ENCODE measurements around the gene SMCO4. TPM values are rescaled to one million over a fixed set of nuclear protein-coding genes. Genes with fewer than 3 reads are reported as not detected.

The SMCO4 gene
- total RNA-seq, 1 experiment from 2014 or later, result 8.5 TPM

GRCh38 chr11:93513772-93514171 lies 29.4 kb downstream of the SMCO4 start:
- no peak for TF ChIP-seq CTCF (IDR thresholded peaks at IDR 0.05; ENCODE audit: unreplicated experiment)
- POLR2A ChIA-PET, result interaction anchor here (0.6 kb wide), 1 partner anchor 1082 kb away, joined by 3 read pairs; no protein-coding TSS in a partner anchor

DNA sequence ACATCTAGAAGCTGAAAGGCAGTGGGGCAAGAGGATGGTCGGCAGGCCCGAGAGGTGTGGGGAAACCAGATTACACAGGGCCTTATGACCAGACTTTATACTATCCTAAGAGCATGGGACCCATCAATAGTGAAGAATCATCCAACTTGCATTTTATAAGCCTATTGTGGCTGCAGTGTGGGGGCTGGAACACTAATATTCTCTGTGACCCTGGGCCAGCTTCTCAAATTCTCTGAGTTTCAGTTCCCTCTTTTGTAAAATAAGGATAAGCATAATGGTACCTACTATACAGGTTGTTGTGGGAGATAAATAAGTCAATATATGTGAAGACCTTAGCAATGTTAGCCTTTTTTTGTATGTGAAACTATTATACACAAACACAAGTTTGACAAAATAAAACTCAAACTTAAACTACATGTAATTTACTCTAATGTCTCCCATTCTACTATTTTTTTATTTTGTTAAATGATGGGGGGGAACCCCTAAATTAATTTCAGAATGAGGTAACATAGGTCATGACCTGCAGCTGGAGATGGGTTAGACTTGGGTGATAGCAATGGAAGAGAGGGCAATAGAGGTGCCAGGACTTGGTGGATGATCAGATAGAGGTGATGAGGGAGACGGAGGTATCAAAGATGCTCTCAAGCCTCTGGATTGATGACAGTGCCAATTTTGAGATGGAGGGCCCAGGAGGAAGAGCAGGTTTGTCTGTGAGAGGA lies 30.1 kb downstream of the SMCO4 start:
- no peak overlapping the region for H3K4me3 Mint-ChIP-seq (ENCODE audit: unreplicated experiment)
- peaks cover 7% of the 10 kb centered on the region for H3K9me3 Mint-ChIP-seq (ENCODE audit: unreplicated experiment)
- H3K36me3 Mint-ChIP-seq (ENCODE audit: insufficient read depth, unreplicated experiment), result peaks cover 4% of the 10 kb centered on the region
- TF ChIP-seq CTCF (IDR thresholded peaks at IDR 0.05; ENCODE audit: unreplicated experiment), result no peak
- ChIA-PET POLR2A (interaction anchor here (0.5 kb wide), 1 partner anchor 1801 kb away, joined by 4 read pairs; no protein-coding TSS in a partner anchor), CTCF (no interaction called here)
- peaks cover 5% of the 10 kb centered on the region for H3K4me1 Mint-ChIP-seq (ENCODE audit: insufficient read depth, unreplicated experiment)
- no peaks in the 10 kb centered on the region for H3K27me3 Mint-ChIP-seq (ENCODE audit: insufficient read depth, unreplicated experiment)
- BruUV-seq (replicated peaks), result no TSS peak
- no peak overlapping the region for H3K27ac Mint-ChIP-seq (ENCODE audit: low read depth, unreplicated experiment)
- DNase-seq (ENCODE audit: unreplicated experiment), result no peak
- intact Hi-C loops (cut with micrococcal nuclease), result no loop called here

More at GRCh38 chr11:93513772-93514171, 29.4 kb downstream of the SMCO4 start:
- CTCF ChIA-PET, result no interaction called here
- intact Hi-C loops (cut with micrococcal nuclease), result no loop called here
- Mint-ChIP-seq H3K27me3 (ENCODE audit: insufficient read depth, unreplicated experiment) (no peaks in the 10 kb centered on the region), H3K36me3 (ENCODE audit: insufficient read depth, unreplicated experiment) (peaks cover 4% of the 10 kb centered on the region), H3K27ac (ENCODE audit: low read depth, unreplicated experiment) (no peak overlapping the region), H3K9me3 (ENCODE audit: unreplicated experiment) (peaks cover under 1% of the 10 kb centered on the region), H3K4me3 (ENCODE audit: unreplicated experiment) (no peak overlapping the region), H3K4me1 (ENCODE audit: insufficient read depth, unreplicated experiment) (peaks cover 7% of the 10 kb centered on the region)
- BruUV-seq (replicated peaks), result no TSS peak
- DNase-seq (ENCODE audit: unreplicated experiment), result no peak

- intact Hi-C loops (cut with micrococcal nuclease), result no loop called here
- POLR2A ChIA-PET, result no interaction called here
- Mint-ChIP-seq H3K4me1 (ENCODE audit: insufficient read depth, unreplicated experiment) (no peaks in the 10 kb centered on the region), H3K4me3 (ENCODE audit: unreplicated experiment) (no peak overlapping the region), H3K9me3 (ENCODE audit: unreplicated experiment) (peaks cover 8% of the 10 kb centered on the region), H3K27ac (ENCODE audit: low read depth, unreplicated experiment) (no peak overlapping the region), H3K36me3 (ENCODE audit: insufficient read depth, unreplicated experiment) (peaks cover 4% of the 10 kb centered on the region), H3K27me3 (ENCODE audit: insufficient read depth, unreplicated experiment) (no peaks in the 10 kb centered on the region)
- TF ChIP-seq CTCF (IDR thresholded peaks at IDR 0.05; ENCODE audit: unreplicated experiment), result no peak
- no TSS peak for BruUV-seq (replicated peaks)
- CTCF ChIA-PET, result interaction anchor here (1.4 kb wide), 1 partner anchor 25 kb away, joined by 3 read pairs; no protein-coding TSS in a partner anchor
- no peak for DNase-seq (ENCODE audit: unreplicated experiment)
Measured at GRCh38 chr11:93512073-93512475, 31.1 kb downstream of the SMCO4 start.

DNA sequence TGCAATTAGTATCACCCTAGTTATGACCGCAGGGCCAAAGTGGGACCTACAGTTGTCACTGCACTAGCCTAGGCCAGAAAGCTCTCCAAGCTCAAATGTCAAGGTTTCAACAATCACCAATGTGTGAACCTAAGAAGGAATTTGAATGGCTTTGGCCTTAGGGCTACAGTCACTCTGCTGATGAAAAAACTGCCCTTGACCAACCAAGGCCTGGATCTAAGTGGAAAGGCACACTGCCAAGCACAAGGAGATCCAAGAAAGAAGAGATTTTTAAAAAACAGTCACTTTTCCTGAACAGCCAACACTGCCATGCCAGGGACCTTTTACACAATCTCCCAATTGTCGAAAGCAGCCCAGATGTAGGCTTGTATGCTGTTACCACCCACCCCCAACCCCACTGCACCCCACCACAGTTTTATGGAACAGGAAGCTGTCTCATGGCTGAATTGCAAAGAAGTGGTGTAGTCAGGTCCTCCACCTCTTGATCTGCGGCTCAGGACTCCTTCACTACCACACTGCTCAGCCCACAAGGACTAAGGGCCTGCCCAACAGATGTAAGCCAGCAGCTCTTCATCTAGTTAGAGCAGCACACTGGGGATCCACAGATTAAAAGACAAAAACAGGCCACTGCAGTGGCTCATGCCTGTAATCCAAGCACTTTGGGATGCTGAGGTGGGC lies 32.9 kb downstream of the SMCO4 start:
- CTCF ChIA-PET, result interaction anchor here (0.6 kb wide), 1 partner anchor 27 kb away, joined by 3 read pairs; no protein-coding TSS in a partner anchor

More for the DNA sequence above, 32.9 kb downstream of the SMCO4 start:
- Mint-ChIP-seq H3K27me3 (ENCODE audit: insufficient read depth, unreplicated experiment) (no peaks in the 10 kb centered on the region), H3K4me1 (ENCODE audit: insufficient read depth, unreplicated experiment) (no peaks in the 10 kb centered on the region), H3K4me3 (ENCODE audit: unreplicated experiment) (no peak overlapping the region), H3K9me3 (ENCODE audit: unreplicated experiment) (peaks cover 8% of the 10 kb centered on the region), H3K36me3 (ENCODE audit: insufficient read depth, unreplicated experiment) (peaks cover 4% of the 10 kb centered on the region), H3K27ac (ENCODE audit: low read depth, unreplicated experiment) (no peak overlapping the region)
- TF ChIP-seq CTCF (IDR thresholded peaks at IDR 0.05; ENCODE audit: unreplicated experiment), result no peak
- no TSS peak for BruUV-seq (replicated peaks)
- intact Hi-C loops (cut with micrococcal nuclease), result no loop called here
- POLR2A ChIA-PET, result no interaction called here
- no peak for DNase-seq (ENCODE audit: unreplicated experiment)
